HG03354 (cell line): ENCODE results near the gene COL6A1.

ENCODE experiments used
- ATAC-seq: cut with Tn5 transposase; IDR thresholded peaks from one replicate; pipeline ENCODE4 v1.9.1; 2021; ENCODE audit warnings: mild to moderate bottlenecking; ENCODE audit not compliant: unreplicated experiment, poor library complexity, severe bottlenecking

The COL6A1 gene

GRCh38 chr21:45981151-45982091 is at the start of gene COL6A1:
COL6A1 (plus strand) TSS chr21:45981770; CDS start chr21:45981851, 81 bp downstream.
- ATAC-seq: no peak

GRCh38 chr21:45932922-45933502 is 48.6 kb upstream of the COL6A1 start:
- no peak for ATAC-seq

GRCh38 chr21:45934085-45934484 is 47.5 kb upstream of the COL6A1 start:
- ATAC-seq: no peak

- ATAC-seq: no peak
Measured at GRCh38 chr21:45934554-45934953, 47.0 kb upstream of the COL6A1 start.

GRCh38 chr21:45935628-45936027 is 45.9 kb upstream of the COL6A1 start:
- no peak for ATAC-seq

GRCh38 chr21:45937721-45938452 is 43.7 kb upstream of the COL6A1 start:
- ATAC-seq: no peak

GRCh38 chr21:45938453-45938755 is 43.2 kb upstream of the COL6A1 start:
- ATAC-seq: no peak

GRCh38 chr21:45938811-45939520 is 42.6 kb upstream of the COL6A1 start:
- ATAC-seq: no peak

- no peak for ATAC-seq
Measured at GRCh38 chr21:45939521-45940045, 42.0 kb upstream of the COL6A1 start.

- no peak for ATAC-seq
Measured at GRCh38 chr21:45940091-45940490, 41.5 kb upstream of the COL6A1 start.

GRCh38 chr21:45940621-45941337 is 40.8 kb upstream of the COL6A1 start:
- ATAC-seq: no peak

- ATAC-seq: no peak
Measured at GRCh38 chr21:45941338-45941710, 40.2 kb upstream of the COL6A1 start.

- ATAC-seq: no peak
Measured at GRCh38 chr21:45941717-45942546, 39.6 kb upstream of the COL6A1 start.

GRCh38 chr21:45942755-45943629 is 38.6 kb upstream of the COL6A1 start:
- ATAC-seq: no peak

- ATAC-seq: no peak
Measured at GRCh38 chr21:45943630-45944540, 37.7 kb upstream of the COL6A1 start.

GRCh38 chr21:45944601-45945000 is 37.0 kb upstream of the COL6A1 start:
- no peak for ATAC-seq
